Ramos (cell line): ENCODE data around the gene CLPSL2.

Experiments
- in situ Hi-C: fragments of 300-500 bp; cut with MboI; formaldehyde crosslinking; loops from one replicate; pipeline ENCODE4 v1.14.3; 2022; ENCODE audit warnings: low sequenced_read_pairs; ENCODE audit not compliant: unreplicated experiment

The CLPSL2 gene

DNA sequence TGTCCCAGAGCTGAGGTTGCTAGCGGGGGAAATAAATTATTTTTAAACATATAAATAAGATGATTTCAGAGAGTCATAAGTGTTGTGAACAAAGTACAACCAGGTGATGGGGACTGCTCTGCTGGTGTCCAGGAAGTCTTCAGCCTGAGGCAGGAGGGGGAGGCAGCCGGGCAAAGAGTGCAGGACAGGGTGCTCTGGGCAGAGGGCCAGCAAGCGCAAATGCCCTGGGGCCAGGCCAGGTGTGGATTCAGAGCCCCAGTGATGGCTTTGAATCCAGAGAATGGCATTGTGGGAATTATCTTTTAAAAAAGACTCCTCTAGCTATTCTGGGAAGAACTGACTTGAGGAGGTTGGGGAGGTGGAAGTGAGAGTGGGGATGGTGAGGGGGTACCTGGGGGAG is 6.0 kb downstream of the CLPSL2 start:
- in situ Hi-C loops = no loop called here

- in situ Hi-C loops = no loop called here
Observed at GRCh38 chr6:35784200-35784599, 7.8 kb downstream of the CLPSL2 start.

DNA sequence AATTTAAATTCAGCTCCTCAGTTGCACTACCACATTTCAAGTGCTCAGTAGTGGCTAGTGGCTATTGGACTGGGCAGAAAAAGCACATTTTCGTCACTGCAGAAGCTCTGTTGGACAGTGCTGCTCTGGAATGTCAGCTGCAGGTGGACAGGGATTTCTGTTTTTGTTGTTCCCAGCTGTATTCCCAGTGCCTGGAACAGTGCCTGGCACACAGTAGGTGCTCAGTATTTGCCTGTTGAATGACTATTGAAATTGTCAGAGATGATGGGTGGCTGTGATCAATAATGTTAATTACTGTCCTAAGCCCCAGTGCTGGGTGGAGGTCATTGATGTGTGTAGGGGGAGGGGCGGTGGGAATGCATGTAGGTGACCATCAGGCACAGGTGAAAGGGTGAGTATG is 9.9 kb downstream of the CLPSL2 start:
- in situ Hi-C loops = no loop called here

GRCh38 chr6:35786810-35787209 is 10.4 kb downstream of the CLPSL2 start:
- in situ Hi-C loops = no loop called here

DNA sequence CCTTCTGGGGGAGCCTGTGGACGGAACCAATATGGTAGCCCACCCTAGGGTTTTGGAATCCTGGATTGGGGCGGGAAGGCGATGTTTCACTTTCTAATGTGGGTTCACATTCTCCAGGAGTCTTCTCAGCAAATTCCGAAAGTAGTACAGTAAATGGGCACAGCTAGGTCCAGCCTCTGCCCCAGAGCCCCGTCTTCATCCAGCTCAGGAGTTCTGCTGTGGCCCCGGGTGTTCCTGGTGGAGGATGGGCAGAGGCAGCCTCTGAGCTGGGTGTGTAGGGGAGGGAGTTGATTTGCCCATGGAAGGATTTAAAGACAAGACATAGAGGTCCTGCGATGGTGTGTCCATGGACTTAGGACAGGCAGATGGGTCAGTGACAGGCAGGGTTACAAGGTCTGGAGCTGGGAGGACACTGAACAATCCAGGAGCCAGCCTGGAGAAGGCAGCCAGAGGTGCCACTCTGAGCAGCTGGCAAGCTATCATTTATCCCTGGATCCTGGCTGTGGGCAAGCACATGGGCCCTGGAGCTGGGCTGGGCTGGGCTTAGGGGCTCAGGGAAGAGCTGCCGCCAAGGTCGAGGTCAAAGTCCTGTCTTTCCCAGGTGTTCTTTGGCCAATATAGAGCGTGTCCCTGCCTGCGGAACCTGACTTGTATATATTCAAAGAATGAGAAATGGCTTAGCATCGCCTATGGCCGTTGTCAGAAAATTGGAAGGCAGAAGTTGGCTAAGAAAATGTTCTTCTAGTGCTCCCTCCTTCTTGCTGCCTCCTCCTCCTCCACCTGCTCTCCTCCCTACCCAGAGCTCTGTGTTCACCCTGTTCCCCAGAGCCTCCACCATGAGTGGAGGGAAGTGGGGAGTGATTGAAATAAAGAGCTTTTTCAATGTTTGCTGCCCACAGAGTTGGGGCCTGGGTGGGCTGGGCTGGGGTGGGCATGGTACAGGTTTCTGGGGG is 11.1 kb downstream of the CLPSL2 start:
- in situ Hi-C loops = no loop called here

GRCh38 chr6:35788423-35788982 is 12.1 kb downstream of the CLPSL2 start:
- in situ Hi-C loops = no loop called here

- in situ Hi-C loops = no loop called here
Observed at GRCh38 chr6:35790683-35791082, 14.3 kb downstream of the CLPSL2 start.

DNA sequence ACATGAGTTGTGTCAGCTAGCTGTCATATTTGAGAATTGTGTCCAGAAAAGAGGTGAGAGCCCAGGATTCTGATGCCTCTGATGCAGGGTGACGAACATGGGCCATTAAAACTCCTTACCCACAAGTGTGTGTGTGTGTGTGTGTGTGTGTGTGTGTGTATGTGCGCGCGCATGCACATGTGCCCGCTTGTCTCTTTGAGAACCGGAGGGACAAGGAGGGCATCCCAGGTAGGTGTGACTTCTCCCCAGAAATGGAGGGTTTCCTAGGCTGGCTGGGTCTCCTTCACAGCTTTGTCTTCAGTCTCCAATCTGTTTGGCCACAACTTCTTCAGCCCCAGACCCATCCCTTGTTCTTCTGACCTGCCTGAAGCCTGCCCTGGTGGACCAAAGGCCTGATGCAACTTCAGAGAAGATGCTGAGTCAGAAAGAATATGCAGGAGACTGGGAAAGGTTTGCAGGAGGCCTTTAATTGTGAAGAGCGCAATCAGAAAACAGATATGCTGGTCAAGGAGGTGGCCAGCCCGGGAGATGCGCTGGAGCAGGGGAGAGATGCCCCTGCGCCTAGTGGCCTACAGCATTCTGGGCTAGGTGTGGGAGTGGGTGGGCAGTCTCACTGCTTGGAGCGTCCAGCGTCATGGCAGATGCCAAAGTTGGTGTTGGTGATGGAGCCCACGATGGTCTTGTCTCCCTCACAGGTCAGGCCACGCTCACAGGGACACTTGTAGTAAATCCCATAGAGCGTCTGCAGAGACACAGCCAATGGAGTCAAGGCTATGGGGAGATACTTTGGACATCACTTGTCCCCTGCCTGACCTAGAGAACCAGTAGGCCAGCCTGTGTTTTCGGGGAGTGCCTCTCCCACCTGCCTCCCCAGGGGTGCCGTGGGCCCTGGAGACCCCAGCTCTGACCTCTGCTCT is 18.4 kb downstream of the CLPSL2 start:
- in situ Hi-C loops = no loop called here

GRCh38 chr6:35795453-35796071 is 19.2 kb downstream of the CLPSL2 start:
- in situ Hi-C loops = no loop called here

DNA sequence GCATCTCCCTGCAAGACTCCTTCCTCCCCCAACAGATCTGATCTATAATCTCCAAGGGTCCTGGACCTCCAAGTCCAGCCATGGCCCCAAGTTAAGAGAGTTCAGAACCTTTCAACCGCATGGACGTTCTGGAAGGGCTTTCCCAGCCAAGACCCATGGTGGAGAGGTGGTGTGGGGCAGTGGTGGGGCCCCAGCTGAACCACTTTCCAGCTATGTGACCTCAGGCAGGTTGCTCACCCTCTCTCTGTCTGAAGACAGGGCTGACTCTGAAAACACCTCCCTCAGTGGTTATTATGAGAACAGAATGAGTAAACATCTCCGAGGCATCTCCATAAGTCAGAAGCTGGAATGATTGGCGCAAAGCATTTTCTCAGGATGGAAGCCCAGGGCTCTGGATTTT is 19.8 kb downstream of the CLPSL2 start:
- in situ Hi-C loops = no loop called here

DNA sequence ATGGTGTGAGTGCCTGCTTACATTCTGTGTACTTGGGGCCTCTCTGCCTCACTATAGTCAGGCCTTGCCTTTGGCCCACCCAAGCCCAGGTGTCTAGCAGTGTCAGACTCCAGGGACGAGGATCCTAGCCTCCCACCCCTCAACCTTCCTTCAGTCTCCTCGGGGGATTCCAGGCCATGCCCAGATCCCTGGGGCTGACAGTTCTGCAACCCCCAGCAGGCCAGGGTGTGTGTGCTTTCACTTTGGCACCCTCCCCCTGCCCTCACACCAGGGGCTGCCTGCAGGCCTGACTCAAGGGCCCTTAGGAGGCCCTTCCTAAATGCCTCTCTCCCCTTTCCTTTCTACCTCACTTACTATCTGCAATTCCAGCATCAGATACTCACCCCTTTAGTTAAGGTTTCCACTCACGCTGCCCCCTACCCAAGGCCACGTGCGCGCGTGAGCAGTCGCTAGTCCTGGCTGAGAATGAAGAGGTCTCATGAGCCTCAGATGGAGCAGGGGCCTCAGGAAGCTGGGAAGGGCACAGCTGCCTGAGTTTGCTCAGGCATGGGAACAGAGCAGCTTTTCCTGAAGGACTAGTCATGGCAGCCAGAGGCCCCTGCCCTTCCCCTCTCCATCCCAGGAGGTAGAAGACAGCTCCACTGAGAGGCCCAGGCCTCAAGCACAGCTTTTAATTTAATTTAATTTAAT is 21.6 kb downstream of the CLPSL2 start:
- in situ Hi-C loops = no loop called here

GRCh38 chr6:35798706-35799105 is 22.3 kb downstream of the CLPSL2 start:
- in situ Hi-C loops = no loop called here

DNA sequence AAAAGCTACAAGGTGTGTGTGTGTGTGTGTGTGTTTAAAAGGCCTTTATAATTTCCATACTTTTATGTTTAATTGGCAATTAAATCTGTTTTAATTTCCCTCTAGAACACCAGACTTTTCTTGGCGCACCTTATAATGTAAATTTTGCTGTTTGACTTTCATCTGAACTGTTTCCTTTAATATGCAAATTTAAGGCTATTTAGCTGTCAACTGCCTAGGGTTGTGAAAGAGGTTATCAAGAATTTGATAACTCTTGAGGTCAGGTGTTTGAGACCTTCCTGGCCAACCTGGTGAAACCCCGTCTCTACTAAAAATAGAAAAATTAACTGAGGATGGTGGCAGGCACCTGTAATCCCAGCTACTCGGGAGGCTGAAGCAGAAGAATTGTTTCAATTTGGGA is 24.8 kb downstream of the CLPSL2 start:
- in situ Hi-C loops = no loop called here

DNA sequence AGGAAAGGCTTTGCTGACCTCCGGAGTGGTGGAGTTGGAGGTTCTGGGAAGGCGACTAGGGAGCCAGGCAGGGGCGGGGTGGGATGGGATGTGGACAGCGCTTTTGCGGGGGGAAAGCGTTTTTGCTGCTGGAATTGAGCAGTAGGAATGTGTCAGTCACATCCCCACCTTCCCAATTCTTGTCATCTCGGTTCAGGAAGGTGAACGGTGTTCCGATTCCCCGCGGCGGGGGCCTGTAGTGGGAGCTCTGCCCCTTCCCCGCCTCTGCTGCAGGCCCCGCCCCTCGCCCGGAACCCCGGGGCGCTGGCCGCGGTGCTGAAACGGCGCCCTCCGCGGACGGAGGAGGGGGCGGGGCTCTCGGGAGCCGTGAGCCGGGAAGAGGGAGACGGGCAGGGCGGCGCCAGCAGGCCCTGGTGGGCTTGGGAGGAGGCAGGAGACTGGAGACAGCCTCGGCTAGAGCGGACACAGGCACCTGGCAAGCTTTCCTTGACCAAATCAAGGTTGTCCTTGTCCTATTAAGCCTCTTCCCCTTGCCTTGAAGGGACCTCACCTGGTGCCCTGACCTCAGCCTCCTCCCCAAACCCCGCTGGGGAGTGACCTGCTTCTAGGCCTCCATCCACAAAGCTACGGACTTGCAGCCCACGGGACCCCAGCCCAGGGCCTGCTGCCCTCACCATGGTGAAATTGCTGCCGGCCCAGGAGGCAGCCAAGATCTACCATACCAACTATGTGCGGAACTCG is 28.8 kb downstream of the CLPSL2 start, which contains the start of gene LHFPL5:
Gene LHFPL5 (plus strand): TSS at position 357 of the 741 bp plus-strand sequence. CDS start 319 bp downstream, at position 676.
- in situ Hi-C loops = no loop called here

GRCh38 chr6:35808688-35809087 is 32.3 kb downstream of the CLPSL2 start:
- in situ Hi-C loops = no loop called here

GRCh38 chr6:35809809-35810208 is 33.4 kb downstream of the CLPSL2 start:
- in situ Hi-C loops = no loop called here

DNA sequence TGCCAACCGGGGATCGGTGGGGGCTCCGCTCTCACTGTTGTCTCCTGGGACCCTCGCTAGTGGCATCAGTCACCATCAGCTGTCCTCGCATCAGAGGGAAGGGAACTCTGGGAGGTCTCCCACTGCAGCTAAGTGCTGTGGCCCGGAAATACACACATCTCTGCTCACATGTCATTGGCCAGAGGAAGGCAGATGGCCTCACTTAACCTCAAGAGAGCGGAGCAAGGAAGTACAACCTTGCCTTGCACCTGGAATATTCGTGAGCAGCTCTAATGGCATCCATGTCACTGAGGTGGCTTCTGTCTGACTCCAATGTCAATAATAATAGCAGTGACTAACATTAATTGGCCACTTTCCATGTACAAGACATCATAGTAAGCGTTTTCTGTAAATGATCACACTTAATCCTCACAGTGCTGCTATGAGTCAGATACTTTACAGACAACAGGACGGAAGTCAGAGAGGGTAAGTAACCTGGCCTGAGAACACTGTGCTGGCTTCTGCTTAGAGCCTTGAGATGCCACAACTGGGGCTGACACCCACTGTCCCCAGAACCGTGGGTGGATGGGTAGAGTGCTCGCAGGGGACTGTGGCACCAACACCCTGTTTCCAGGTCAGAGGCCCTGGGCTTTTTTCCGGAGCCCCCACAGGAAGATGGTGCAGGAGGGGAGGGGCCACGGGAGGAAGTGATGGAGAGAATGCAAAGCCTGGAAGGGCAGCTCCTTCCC is 34.7 kb downstream of the CLPSL2 start:
- in situ Hi-C loops = no loop called here

GRCh38 chr6:35811699-35811995 is 35.2 kb downstream of the CLPSL2 start:
- in situ Hi-C loops = no loop called here
